ENCODE results near the gene GPC6.

Gene GPC6

DNA sequence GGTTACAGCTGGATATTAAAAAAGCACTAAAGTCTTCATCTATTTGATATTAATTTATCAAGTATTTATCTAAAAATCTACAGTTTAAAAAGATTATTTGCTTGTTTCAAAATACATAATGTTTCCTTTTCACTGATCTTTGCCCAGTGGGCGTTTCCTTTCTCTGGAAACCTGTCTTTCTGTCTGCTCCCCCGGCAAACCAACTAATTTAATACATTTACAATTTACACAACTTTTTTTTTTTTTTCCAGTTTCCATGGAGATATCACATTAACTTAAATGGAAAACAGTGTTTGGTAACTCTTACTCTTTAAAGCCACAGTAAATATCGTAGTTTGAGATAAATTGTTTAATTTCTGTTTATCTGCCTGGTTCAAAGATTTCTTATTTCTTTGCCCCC lies 5.3 kb downstream of the GPC6 start:
- DNase-seq: no peak

DNA sequence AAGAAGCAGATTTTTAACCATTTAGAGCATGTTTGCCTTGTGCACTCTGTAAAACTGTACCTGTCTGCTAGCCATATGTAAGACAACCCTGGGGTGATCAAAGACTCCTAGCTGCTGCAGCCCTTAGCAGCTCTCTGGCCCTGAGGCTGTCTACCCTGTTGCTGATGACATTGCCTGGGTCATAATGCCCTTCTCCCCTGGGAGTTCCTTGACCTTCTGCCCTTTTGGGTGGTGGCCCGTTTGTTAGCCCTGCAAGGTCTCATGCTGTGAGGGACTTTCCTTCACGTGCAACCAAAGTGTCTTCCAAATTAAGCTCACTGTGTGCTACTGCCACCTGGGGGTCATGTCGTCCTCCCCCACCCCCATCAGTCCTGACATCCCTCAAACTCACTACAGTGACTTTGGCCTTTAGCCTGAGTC lies 7.4 kb downstream of the GPC6 start:
- no peak for DNase-seq

DNA sequence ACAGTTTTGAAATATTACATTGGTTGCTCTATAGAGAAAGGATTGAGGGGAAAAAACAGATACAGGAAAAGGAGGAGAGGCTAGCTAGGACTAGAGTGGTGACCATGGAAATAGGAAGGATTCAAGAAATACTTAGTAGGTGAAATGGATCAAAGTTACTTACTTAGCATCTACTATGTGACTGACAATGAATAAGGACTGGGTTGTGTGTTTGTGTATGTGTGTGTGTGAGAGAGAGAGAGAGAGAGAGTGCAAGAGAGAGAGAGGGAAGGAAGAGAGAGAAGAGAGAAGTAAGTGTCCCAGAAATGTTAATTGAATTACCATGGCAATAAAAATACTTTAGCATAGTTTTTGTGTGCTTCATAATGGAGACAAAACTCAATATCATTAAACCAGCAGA lies 7.9 kb downstream of the GPC6 start:
- no peak for DNase-seq

DNA sequence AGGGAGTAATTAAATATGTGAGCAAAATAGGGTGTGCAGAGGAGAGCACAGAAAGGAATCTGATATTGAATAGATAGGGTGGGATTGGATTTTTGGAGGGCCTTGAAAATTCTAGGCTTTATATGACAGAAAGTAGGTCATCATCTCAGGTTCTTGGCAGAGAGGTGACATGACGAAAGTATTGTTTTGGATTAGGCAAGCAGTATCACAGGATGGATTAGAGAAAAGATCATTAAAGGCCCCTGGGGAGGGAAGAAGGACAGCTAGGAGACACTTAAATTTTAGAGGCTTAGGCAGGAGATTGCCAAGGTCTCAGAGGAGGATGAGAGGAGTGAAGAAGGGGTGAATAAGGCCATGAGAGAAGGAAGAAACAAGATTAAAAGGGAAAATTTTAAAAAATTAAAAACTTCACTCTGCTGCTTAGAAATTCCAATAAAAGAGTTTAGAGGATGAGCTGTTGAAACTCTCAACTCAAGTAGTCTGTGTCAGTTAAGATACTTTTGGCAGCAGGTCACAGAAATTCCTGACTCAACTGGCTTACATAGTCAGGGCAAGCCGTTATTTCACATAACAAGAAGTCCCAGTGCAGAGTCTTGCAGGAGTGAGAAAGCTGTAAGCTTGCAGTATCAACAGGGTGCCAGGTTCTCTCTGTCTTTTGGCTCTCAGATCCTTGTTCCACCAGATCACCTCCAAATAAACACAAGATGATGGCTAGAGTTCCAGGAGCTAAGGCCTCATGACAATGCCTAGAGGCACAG lies 8.8 kb downstream of the GPC6 start:
- no peak for DNase-seq

DNA sequence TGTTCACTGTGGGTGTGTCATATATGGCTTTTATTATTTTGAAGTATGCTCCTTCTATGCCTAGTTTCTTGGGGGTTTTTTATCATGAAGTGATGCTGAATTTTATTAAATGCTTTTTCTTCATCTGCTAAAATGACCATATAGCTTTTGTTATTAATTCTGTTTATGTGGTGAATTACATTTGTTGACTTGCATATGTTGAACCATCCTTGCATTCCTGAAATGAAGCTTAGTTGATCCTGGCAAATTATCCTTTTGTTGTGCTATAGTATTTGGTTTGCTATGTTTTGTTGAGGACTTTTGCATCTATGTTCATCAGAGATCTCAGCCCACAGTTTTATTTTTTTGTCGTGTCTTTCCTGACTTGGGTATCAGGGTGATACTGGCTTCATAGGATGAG lies 12.1 kb downstream of the GPC6 start:
- DNase-seq: no peak

DNA sequence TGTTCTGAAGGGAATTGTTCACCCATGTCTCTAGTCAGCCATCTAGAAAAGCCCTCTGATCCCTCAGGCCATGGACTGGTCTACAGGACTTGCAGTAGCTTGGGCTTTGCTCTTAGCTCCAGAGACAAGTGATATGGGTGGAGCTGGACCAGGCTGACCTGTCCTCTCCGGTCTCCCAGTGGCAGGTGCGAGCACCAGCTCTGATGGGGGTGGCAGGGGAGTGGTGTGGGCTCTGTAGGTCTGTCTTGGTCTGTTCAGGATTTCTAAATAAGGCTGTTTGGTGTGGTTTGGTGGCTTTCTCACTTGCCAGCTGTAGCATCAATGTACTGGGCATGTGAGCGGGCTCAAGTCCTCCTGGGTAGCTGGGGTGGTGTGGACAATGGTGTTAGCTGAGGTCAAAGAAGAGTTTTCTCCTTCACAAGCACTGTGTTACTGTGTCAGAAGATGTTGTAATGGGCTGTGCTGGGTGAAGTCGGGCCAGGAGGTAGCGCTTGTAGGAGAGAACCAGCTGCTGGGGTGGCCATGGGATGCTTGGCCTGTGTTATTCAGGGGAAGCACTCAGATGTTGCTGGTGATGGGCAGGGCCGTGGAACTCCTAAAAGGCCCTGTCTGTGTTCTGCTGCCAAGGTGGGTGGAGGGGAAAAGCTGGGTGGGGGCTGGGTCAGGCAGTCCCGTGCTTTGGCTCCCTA lies 16.9 kb downstream of the GPC6 start:
- no peak for DNase-seq

DNA sequence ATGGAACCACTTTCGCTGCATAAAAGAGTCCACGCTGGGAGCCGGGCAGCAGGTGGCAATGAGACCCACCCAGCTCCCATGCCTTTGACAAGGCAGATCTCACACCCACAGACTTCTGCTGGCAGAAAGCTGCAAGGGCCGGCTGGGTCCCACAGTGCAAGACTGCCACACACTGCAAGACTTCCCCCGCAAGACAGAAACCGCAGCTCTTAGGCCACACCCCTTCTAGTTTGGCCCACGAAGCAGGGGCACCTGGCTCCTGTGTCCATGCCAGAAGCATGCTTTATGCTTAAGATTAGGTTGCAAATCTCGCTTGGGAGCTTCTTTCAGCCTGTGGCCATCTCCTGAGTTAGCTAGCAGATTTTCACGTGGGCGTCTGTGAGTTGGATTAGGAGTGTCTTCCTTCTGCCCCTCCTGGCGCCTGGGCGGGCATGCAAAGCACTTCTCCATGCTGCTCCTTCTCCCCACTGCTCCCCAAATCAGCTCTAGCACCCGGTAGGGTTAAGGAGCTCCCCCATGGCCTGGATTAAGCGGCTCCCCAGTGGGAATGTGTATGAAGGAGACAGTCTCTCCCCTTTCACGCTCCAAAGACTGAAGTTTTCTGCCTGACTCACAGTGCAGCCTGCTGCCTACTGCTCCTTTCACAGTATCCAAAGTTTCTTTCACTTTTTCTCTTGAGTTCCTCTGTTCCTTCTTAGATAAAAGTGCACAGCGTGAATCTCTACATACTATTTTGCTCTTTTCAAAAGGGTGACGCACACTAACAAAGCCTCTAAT lies 17.7 kb downstream of the GPC6 start:
- no peak for DNase-seq

DNA sequence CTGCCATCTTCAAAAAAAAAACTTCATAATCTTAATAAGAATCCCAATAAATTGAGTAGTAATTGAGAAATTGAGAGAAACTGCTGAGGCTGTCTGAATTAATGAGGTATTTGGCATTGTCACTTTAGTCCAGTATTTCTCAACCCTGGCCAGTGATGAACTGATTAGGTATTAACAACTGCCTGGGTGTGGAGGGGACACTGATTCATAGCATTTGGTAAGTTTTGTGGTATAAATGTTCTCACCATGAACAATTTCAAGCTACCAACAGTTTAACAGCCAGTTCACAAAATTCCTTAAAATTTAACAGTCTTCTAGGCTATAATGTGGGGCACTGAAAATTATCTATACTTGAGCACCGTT lies 18.3 kb downstream of the GPC6 start:
- no peak for DNase-seq

DNA sequence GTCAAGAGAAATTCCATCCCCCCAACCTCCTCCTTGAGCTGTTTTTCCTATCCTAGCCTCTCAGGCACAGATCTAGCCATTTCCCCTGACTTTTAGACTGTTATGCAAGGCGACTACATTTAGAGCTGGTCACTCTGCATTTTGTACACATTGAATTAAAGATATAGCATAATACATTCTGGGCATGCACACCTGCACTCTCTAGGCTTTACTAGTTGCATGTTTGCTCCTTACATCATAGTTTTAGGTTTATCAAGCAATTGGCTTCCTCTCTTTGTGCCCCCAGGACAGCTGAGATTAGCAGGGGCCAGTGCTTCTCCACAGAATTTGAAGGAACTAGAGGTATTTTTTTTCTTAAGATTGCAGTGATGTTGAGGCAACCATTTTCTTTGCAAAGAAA lies 19.5 kb downstream of the GPC6 start:
- no peak for DNase-seq

DNA sequence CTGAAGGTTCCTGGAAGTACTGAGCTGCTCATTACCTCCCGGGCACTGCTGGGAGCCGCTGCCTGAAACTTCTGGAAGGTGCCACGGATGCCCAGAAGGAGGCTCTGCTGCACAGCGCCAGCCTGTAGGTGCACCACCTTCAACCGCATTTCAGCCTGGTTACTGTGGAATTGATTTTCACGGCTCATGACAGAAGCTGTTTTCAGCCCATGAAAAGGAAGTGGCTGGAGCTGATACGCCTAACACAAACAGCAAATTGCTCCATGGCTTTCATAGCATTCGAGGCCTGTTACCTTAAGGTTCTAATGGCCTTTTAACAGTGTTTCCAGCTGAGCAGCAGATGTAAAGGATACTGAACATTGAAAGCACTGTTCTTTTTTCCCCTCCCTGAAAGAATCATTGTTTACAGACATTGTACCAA lies 22.0 kb downstream of the GPC6 start:
- no peak for DNase-seq

DNA sequence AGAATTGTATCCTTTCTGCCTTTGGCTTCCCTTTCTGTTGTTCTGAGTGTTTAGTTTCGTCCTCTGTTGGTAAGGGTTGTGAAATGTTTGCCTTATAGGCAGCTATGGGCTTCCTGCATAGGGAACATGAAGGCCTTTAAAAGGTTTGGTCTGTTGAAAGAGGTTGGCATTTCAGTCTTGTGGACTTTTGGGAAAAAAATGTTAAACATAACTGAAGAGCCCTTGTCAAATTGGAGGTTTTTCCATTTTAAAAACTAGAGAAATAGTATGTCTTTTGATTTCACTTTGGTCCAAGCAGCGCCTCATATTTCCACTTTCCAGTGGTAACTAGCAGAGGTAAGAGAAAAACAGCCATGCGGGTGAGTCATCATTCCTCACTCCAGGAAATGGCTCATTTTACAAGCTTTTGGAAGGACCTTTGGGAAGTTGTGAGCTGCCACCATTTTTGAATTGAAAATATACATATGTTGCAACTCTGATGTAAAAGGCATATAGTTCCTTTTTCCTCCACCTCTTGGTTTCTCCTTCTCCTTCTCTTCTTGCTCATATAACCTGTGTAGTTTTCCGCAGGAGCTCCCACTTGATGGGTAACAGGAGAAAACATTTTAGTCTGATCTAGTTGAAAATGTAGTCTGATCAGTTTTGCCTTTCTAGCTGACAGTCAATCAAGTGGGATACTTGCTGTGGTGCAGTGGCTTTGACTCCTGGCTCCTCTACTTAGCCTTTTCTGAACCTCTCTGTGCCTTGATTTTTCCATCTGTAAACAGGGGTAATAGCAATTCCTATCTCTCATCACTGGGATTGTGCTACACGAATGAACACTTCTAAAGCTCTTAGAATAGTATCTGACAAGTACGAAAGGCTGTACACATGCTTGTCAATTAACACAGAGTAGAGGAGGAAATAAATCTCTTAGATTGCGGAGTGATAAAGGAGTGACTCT lies 23.0 kb downstream of the GPC6 start:
- no peak for DNase-seq

DNA sequence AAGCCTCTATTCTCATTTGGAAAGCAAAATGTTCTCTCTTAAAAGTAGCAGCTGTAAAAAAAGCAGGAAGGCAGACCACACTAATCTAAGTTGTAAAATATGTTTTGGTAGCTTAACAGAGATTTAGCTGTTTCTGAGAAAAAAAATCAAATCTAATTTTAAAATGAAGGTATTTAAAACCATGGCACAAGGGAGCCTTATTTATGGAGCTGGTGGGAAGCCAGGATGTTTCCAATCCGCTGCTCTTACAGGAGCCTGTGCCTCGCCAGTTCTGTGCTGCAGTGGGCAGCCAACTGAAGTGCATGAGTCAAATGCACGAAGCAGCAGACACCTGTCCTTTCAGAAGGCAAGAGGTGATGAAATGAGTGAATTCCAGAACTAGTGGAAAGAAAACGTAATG lies 28.2 kb downstream of the GPC6 start:
- peak; percentile 27 for DNase-seq

DNA sequence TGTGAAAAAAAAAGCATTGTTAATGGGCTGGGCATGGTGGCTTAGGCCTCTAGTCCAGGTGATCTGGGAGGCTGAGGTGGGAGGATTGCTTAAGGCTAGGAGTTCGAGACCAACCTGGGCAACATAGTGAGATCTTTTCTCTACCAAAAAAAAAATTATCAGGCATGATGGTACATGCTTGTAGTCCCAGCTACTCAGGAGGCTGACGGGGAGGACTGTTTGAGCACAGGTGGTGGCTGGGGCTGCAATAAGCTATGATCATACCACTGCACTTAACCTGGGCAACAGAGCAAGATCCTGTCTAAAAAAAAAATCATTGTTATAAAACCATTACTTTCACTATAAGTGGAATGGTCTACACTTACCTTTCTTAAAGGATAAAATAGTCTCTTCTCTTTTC lies 30.4 kb downstream of the GPC6 start:
- DNase-seq: no peak

DNA sequence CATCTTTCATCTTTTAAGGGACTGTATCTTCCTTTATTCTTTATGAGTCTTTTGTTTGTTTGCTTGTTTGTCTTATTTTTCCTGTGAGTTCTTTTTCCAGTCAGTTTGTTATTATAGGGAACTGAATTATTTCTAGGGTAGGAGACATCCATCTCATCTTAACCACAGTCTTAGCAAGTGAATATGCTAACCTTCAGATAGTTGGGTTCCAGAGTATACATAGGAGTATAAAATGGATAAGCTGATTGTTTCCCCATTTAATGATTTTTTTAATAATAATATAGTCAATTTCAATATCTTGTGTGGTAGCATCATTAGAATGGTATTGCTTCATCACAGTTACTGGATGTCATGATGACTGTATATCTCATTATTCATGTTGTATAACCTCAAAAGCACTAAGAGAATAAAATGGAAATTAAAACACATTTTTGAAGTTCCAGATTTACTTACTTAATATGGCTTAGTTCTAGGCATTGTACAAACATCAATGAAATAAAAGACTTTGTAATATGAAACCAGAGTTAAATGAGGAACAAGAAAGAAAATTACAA lies 33.0 kb downstream of the GPC6 start:
- no peak for DNase-seq

DNA sequence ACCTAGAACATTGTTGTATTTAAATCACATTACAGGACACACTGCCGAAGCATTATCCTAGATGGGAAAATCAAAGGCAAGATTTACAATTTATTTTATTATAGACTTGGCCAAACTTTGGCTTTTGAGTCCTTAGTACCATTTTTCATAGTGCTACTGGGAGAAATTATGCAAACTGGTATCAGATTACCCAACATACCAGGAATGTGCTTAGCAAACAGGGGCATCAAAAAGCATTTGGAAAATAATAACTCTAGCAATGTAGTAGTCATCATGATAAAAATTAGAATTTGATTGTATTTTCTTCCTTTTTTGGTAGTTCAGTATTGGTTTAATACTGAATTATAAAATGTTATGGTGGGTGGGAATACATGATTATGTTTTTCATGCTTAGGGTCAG lies 34.0 kb downstream of the GPC6 start:
- no peak for DNase-seq

DNA sequence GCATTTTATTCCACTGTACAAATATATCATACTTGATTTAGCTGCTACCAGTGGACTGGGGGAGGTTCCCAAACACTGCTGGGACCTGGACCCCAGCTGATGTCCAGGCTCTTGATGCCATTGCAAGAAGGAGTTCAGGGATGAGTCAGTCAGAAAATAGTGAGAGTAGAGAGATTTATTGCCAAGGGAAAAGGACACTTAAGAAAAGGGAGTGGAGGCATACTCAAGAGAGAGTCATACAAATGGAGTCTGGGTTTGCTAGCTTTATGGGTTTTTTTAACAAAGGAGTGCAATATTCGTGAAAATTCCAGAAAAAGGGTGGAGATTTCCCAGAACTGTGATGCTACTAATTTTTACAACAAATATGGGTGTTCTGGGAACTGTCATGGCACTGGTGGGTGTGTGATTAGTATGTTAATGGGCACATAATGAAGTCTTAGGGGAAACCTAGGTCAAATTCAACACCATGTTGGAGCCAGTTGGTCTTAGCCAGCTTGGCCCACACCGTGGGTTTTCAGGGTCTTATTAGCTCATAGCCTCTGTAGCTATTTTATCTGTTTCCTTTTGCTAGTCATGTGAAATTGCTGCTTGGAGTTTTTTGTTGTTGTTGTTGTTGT lies 36.2 kb downstream of the GPC6 start:
- no peak for DNase-seq

DNA sequence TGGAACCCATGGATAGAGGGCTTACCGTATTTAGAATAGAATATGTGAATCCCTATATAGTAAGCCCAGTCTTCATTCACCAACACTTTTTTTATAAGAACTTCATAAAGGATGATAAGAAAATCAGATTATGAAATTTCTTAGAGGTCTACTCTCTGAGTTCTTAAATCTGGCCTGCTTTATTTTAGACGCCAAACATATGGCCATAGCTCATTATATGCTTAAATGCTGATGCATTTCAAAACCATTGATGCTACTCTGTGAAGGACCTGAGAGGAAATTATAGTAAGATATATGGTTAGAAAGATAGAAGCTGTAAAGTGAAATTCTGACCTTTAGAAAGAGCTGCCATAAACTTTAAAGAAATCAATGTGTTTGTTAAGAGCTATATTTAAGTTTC lies 38.3 kb downstream of the GPC6 start:
- DNase-seq: no peak

DNA sequence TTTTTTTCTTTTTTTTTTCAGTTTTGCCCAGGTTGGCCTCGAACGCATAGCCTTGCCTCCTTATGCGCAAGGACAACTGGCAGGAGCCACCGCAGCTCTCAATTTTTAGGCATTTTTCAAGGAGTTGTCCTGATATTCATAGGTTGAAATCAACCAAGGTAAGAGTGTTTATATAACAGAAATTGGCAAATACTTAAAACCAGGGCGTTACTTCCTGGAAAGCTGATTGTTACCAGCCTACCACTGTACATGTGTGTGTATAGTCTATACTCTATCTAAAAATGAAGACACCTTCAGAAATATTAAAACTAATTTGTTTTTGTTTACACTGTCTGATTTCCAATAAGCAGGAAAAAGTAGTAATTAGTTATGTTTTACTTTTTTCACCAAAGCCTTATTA lies 39.2 kb downstream of the GPC6 start:
- DNase-seq: no peak

DNA sequence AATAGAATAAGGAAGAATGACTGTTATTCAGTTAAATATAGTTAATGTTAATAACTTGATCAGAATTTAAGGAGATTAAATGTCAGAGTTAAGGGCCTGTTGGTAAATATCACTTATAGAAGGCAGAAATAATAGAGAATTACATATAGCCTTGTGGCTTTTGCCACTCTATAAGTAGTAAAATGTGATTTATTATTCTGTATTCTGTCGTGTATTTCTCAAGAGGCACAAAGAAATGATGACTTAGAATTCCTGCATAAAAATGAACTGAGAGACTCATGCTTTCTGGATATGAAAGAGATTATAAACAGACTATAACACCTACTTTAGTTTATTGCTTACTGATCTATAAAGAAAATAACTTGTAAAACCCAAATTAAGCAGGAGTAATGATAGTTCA lies 40.1 kb downstream of the GPC6 start:
- no peak for DNase-seq

DNA sequence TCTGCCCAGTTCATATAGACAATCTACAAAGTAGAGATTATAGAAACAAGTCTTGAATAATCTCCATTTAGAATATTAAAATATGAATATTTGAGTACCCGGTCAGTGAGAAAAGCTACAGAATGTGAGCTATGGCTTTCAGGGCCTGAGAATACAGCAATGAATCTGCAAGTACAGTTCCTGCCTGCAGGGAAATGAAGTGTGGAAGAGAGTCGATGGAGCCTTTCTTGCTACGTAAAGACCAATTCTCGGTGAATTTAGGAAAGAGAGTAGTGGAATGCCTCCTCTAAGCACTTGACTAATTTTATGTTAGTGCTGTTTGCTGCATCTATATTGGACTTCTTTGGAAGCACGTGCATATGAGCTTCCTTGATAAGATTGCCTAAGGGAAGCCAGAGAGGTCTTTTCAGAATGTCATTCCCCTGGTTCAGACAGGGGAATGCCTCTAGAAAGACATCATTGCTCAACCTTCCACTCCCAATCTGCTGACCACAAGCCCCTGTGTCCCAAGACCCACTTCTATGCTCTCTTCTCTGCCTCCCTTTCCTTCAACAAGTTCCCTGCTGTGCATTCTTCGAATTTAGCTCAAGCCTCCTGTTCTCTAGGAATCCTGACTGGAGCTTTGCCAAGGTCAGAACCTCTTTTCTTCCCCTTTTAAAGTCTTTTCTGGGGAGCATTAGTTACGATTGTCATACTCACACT lies 41.9 kb downstream of the GPC6 start:
- no peak for DNase-seq
